Loucy (cell line): ENCODE results near the gene CSHL1.

Experiments used
- CTCF ChIP-seq: fragments of 200-600 bp; sonication (generic); conservative IDR thresholded peaks from 2 replicates; pipeline ENCODE4 v1.5.1; 2014; ENCODE audit warnings: mild to moderate bottlenecking, antibody characterized with exemption, low read length
- EZH2phosphoT487 ChIP-seq: fragments of 200-600 bp; IDR thresholded peaks from 2 replicates; pipeline ENCODE4 v1.6.1; 2018; ENCODE audit warnings: antibody characterized with exemption, mild to moderate bottlenecking, moderate library complexity, borderline replicate concordance

GRCh38 chr17:63944736-63945499 is 33.9 kb upstream of the CSHL1 start:
- TF ChIP-seq CTCF (no peak), EZH2phosphoT487 (no peak)
